ENCODE data around the gene ZFHX3. TPM values are rescaled to one million over a fixed set of nuclear protein-coding genes. Genes with fewer than 3 reads are reported as not detected.

The ZFHX3 gene
- polyA plus RNA-seq, 1 donor (not counting 4 experiments of a cell fraction or from before 2014, with no cell fraction given) = 1.2 TPM

DNA sequence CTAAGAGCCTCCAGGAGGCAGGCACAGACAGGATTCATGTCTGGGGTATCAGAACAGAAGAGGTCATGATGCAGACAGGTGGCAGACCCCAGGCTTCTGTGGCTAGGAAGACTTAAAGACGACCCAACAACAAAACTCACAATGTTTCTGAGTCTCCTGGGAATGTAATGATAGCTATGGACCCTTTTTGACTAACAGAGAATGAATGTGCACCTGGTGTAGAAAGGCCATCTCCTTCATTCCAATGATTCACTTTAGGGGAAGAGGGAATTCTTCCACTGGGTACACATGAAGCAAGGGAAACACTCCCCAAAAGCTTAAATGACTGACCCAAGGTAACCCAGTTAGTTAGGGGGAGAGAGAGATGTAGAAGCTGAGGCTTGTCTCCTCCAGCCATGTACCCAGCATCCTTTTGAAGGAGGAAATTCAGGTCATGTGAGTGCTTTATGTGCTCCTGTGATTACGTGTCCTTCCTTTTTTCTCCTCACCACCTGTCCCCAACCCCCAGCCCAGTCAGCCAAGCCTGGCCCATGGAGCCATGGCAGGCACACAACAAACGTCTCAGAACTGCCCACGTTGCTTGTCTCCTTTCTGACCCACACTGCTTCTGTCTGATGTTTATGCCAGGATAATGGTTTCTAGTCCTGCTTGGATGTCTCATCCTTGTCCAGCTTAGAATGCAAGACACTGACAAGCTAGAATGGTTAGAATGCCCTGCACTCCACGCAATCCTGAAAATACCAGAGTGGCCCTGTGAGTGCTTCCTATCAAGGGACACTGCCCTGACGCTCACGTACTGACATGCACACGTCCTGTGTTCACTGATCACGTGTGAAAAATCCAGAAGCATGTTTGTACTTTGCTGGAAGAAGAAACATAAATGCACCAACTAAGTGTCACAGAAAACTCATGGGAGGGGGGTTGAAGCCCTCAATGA, 156.4 kb downstream of the ZFHX3 start:
- dilution Hi-C loops (cut with MboI; ENCODE audit: extremely low pct_ligation_motif_present, low sequenced_read_pairs) = no loop called here
- H3K36me3 ChIP-seq (ENCODE audit: control insufficient read depth in 2 of 2, extremely low read depth in 1 of 2, insufficient read depth in 2 of 2, low read length in 2 of 2) = peaks cover 3 to 6% of the 10 kb centered on the region in 2 experiments
- no peak for FAIRE-seq

GRCh38 chr16:72890587-72890986, 157.3 kb downstream of the ZFHX3 start:
- dilution Hi-C loops (cut with MboI; ENCODE audit: extremely low pct_ligation_motif_present, low sequenced_read_pairs) = no loop called here
- Histone ChIP-seq H3K9ac (ENCODE audit: control insufficient read depth, extremely low read depth, insufficient read depth, low read length) (no peak overlapping the region), H3K4me3 (ENCODE audit: control insufficient read depth in 2 of 3, extremely low read depth in 1 of 3, insufficient read depth in 2 of 3, low read depth in 1 of 3, low read length in 3 of 3) (no peak overlapping the region), H4K20me1 (ENCODE audit: control insufficient read depth, extremely low read depth, insufficient read depth, low read length) (no peaks in the 10 kb centered on the region), H3K4me1 (ENCODE audit: control insufficient read depth, extremely low read depth, insufficient read depth, low read length) (no peaks in the 10 kb centered on the region), H3K9me1 (ENCODE audit: control insufficient read depth, extremely low read depth, insufficient read depth, low read length) (no peaks in the 10 kb centered on the region), H3K27me3 (ENCODE audit: control insufficient read depth, extremely low read depth, insufficient read depth, low read length) (no peaks in the 10 kb centered on the region), H3K36me3 (ENCODE audit: control insufficient read depth in 2 of 2, extremely low read depth in 1 of 2, insufficient read depth in 2 of 2, low read length in 2 of 2) (peaks cover 3 to 6% of the 10 kb centered on the region in 2 experiments), H3K79me2 (ENCODE audit: control insufficient read depth, insufficient read depth, low read length) (no peaks in the 10 kb centered on the region), H3K9me3 (ENCODE audit: control insufficient read depth, low read depth, low read length) (no peaks in the 10 kb centered on the region), H3K4me2 (ENCODE audit: control insufficient read depth, extremely low read depth, insufficient read depth, low read depth, low read length) (no peak overlapping the region), H2AFZ (ENCODE audit: control insufficient read depth, low read length) (no peak overlapping the region), H3K27ac (ENCODE audit: control insufficient read depth, insufficient read depth, low read length) (no peak overlapping the region)
- TF ChIP-seq CTCF (optimal IDR thresholded peaks at IDR 0.05 in 1 of 3, IDR thresholded peaks at IDR 0.05 in 1 of 3, conservative IDR thresholded peaks at IDR 0.05 in 1 of 3; ENCODE audit: extremely low read depth in 1 of 3, insufficient read depth in 2 of 3, low read length in 3 of 3) (no peak), EZH2 (IDR thresholded peaks at IDR 0.05; ENCODE audit: low read length) (no peak)
- no peak for FAIRE-seq
- no peak for DNase-seq (ENCODE audit: low read depth, low spot score)

More for the DNA sequence above, 156.4 kb downstream of the ZFHX3 start:
- H3K9me1 ChIP-seq (ENCODE audit: control insufficient read depth, extremely low read depth, insufficient read depth, low read length) = no peaks in the 10 kb centered on the region
- H3K27ac ChIP-seq (ENCODE audit: control insufficient read depth, insufficient read depth, low read length) = no peak overlapping the region
- no peaks in the 10 kb centered on the region for H3K9me3 ChIP-seq (ENCODE audit: control insufficient read depth, low read depth, low read length)
- no peaks in the 10 kb centered on the region for H3K27me3 ChIP-seq (ENCODE audit: control insufficient read depth, extremely low read depth, insufficient read depth, low read length)
- no peaks in the 10 kb centered on the region for H3K4me1 ChIP-seq (ENCODE audit: control insufficient read depth, extremely low read depth, insufficient read depth, low read length)
- H3K79me2 ChIP-seq (ENCODE audit: control insufficient read depth, insufficient read depth, low read length) = no peaks in the 10 kb centered on the region
- H3K9ac ChIP-seq (ENCODE audit: control insufficient read depth, extremely low read depth, insufficient read depth, low read length) = no peak overlapping the region
- no peak overlapping the region for H3K4me2 ChIP-seq (ENCODE audit: control insufficient read depth, extremely low read depth, insufficient read depth, low read depth, low read length)
- TF ChIP-seq EZH2 (IDR thresholded peaks at IDR 0.05; ENCODE audit: low read length) (no peak), CTCF (optimal IDR thresholded peaks at IDR 0.05 in 1 of 3, IDR thresholded peaks at IDR 0.05 in 1 of 3, conservative IDR thresholded peaks at IDR 0.05 in 1 of 3; ENCODE audit: extremely low read depth in 1 of 3, insufficient read depth in 2 of 3, low read length in 3 of 3) (no peak)
- no peak for DNase-seq (ENCODE audit: low read depth, low spot score)
- no peak overlapping the region for H3K4me3 ChIP-seq (ENCODE audit: control insufficient read depth in 2 of 3, extremely low read depth in 1 of 3, insufficient read depth in 2 of 3, low read depth in 1 of 3, low read length in 3 of 3)
- H4K20me1 ChIP-seq (ENCODE audit: control insufficient read depth, extremely low read depth, insufficient read depth, low read length) = no peaks in the 10 kb centered on the region
- H2AFZ ChIP-seq (ENCODE audit: control insufficient read depth, low read length) = no peak overlapping the region
